Activated CD4-positive, CD25-positive, alpha-beta regulatory T cell treated with anti-CD3 and anti-CD28 coated beads, Interleukin-2, amount 50 U/mL, for 72 hours (primary cell): Measurements from ENCODE around the gene ATP6V0E2.

ENCODE experiments used
- DNase-seq: peaks from one replicate; pipeline ENCODE4 v3.0.0; 2021

Gene ATP6V0E2

DNA sequence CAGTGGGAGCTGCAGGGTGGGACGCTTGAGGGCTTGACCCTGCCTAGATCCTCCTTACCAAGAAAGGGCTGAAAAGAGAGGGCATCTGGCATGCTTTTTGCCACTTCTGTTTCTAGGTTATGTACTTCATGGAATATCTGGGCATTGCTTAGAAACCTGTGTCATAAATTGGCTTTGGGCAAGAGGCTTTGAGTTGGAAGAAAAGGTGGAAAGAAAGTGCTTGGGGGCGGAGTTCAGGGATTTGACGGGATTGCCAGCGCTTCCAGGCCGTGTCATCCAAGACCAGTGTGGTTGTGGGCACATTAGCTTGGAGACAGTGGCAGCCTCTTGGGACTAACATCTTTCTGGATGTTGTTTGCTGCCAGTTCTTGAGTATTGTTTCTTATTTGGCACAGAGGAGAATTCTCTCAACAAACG lies 34.8 kb upstream of the ATP6V0E2 start:
- DNase-seq = no peak

DNA sequence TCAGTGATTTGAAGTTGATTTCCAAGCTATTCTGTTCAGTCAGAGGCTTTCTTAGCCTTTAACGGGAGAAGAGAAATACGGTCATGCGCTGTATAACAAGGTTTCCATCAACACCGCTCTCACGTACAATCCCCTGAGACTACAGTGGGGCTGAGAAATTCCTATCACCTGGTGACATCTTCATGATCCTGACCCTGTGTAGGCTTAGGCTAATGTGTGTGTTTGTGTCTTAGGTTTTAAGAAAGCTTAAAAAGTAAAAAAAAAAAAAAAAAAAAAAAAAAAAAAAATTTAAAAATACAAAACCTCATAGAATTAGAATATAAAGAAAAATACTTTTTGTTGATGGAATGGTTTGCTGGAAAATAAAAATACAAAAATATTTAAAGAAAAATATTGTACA lies 33.8 kb upstream of the ATP6V0E2 start:
- DNase-seq = no peak

DNA sequence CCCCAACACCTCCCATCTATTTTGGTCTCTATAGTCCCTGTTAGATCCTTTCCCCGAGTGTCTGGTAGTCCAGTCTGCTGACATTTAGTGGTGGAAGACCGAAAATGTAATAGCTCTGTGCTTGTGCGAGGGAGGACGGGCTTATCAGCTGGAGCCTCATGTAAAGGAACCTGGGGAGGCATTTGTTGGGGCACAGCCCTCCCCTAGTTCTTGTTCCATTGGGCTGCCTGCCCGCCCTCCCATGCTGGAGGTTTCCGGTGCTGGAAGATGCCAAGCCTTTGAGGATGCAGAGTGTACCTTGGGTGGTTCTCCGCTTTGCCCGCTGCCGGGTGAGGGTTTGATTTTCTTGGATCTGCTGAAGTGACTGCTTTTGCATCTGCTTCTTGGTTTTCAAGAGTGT lies 30.2 kb upstream of the ATP6V0E2 start:
- DNase-seq = no peak

DNA sequence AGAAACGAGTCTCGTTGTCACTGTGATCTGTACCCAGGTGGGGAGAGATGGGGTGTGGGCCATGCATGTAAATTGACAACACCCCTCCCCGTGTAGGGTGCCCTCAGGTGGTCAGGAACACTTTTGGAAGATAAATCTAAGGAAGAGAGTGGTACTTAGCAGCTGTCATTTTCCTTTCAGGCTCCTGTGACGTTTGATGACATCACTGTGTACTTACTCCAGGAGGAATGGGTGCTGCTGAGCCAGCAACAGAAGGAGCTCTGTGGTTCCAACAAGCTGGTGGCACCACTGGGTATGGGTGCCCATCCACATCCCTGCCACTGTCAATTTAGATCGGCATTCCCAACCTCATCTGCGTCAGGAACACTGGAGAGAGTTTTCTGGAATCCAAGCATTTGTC lies 29.3 kb upstream of the ATP6V0E2 start:
- no peak for DNase-seq

DNA sequence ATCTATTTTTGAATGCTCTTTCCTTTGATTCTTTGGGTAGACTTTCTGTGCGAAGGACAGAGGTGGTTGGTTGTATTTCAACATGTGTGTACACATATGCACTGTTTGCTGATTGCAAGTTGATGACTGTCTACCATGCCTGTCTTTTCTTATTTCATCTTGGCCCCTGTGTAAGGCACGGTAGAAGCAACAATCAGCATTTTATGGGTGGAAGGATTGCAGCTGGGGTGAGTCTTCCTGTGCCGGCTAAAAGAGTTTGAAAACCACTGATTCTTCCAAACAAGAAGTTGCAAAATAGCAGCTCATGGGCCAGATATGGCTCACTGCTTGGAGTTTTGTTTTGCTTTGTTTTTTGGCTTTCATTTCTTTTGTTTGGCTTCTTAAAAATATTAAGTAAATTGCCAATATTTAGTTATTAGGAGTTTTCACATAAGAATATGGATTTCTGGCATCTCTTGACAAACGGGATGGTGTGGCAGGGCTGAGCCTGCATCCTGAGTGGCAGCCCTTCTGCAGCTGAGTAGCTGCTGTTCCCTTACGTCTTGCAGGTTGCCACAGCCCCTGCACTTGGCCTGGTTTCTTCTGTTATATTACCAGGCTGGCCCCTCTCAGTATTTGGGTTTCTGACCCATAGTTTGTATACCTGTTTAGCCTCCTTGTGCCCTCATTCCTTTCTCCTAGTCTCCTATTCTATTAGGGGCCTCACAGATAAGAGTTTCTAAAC lies 28.4 kb upstream of the ATP6V0E2 start:
- DNase-seq = no peak

DNA sequence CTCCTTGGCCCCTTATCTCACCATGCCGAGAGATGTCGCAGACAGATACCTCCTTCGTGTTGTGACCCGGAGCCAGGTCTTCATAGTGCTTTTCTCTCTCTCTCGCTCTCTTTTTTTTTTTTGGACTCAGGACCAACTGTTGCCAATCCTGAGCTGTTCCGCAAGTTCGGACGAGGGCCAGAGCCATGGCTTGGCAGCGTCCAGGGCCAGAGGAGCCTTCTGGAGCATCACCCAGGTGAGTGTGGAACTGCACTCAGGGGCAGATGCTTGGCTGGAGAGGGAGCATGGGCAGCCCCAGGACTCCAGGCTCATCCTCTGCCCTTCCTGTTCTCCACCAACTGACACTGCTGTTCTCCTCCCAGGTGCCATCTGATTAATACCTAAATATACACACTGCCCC lies 27.7 kb upstream of the ATP6V0E2 start:
- DNase-seq = no peak

DNA sequence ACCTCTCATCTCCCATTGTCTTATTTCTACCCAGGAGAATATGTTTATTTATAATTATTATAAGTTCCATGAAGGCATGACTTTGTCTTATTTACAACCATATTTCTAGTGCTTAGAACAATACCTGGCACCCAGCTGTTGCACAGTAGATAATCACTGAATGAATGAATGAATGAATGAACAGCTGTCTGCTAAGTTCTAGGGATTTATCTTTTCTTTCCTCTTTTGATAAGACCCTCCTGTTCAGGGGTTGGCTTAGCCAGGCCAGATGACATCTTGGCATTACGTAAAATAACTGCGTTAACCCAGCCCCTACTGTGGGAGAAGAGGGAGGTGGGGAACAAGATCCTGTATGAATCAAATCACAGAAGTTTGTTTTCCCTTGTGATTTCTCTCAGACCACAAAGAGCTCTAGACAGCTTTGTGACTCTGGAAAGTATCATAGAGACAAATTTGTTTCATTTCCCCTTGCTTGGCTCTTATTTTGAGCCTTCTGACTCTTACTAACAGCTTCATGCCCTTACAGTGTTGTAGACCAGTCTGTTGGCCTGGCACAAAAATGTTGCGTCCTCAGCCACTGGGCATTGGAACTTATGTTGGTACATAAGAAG lies 27.2 kb upstream of the ATP6V0E2 start:
- DNase-seq = no peak

- no peak for DNase-seq
Measured at GRCh38 chr7:149849174-149849573, 24.6 kb upstream of the ATP6V0E2 start.

DNA sequence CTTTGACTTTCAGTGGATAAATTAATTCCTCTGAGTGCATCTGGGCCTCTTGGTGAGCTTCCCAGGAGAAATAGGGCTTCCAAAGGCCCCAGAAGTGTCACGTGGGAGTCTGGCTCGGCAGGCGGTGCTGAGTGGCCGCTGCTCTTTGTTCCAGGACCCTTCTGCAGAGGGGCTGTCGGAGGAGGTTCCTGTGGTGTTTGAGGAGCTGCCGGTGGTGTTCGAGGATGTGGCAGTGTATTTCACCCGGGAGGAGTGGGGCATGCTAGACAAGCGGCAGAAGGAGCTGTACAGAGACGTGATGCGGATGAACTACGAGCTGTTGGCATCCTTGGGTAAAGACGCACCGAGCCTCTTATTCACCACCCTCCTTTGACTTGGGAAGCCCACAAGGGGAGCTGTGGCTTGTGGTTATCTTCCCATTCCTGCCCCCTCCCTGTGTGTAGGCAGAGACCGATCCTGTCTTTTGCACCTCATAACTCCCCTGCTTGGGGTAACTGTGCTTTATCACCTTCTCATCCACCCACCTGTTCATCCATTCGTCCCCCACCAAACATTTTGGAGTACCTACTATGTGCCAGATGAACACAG lies 23.7 kb upstream of the ATP6V0E2 start:
- DNase-seq = no peak

GRCh38 chr7:149850716-149851115 lies 23.1 kb upstream of the ATP6V0E2 start:
- no peak for DNase-seq

GRCh38 chr7:149851449-149851848 lies 22.3 kb upstream of the ATP6V0E2 start:
- no peak for DNase-seq

- DNase-seq = no peak
Measured at GRCh38 chr7:149853157-149853556, 20.6 kb upstream of the ATP6V0E2 start.

GRCh38 chr7:149854611-149855360 lies 19.0 kb upstream of the ATP6V0E2 start:
- DNase-seq = no peak

- DNase-seq = no peak
Measured at GRCh38 chr7:149855361-149856305, 18.1 kb upstream of the ATP6V0E2 start.

DNA sequence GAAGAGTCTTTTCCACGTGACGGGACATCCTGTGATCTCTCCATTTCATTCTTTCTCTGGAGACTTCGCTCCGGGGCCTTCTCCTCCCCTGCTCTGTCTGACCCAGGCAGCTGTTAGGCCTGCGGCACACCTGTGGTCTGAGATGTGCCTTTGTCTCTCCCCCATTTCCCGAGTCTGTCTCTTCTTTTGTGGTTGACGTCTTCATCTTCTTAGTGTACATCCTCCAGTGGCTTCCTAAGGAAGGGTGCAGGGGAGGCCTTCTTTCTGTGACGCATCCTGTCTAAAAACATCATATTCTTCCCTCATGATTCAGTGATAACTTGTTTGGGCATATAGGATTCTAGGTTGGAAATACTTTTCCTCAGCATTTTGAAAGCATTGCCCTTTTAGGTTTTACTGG lies 17.2 kb upstream of the ATP6V0E2 start:
- DNase-seq = no peak

GRCh38 chr7:149859369-149859768 lies 14.4 kb upstream of the ATP6V0E2 start:
- no peak for DNase-seq

GRCh38 chr7:149859876-149860275 lies 13.9 kb upstream of the ATP6V0E2 start:
- DNase-seq = no peak

GRCh38 chr7:149860821-149861727 lies 12.7 kb upstream of the ATP6V0E2 start:
- no peak for DNase-seq

- no peak for DNase-seq
Measured at GRCh38 chr7:149861728-149862045, 12.1 kb upstream of the ATP6V0E2 start.

DNA sequence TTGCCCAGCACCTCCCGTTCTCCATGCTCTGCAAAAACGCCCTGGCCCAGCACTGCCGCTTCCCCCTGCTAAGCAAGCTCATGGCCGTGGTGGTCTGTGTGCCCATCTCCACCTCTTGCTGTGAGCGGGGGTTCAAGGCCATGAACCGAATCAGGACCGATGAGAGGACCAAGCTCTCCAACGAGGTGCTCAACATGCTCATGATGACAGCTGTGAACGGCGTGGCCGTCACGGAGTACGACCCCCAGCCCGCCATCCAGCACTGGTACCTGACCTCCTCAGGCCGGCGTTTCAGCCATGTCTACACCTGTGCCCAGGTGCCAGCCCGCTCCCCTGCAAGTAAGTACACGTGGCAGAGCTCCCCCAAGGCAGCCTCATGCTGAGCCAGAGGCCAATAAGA lies 11.6 kb upstream of the ATP6V0E2 start:
- no peak for DNase-seq

- no peak for DNase-seq
Measured at GRCh38 chr7:149863500-149863899, 10.3 kb upstream of the ATP6V0E2 start.

GRCh38 chr7:149864023-149864422 lies 9.7 kb upstream of the ATP6V0E2 start:
- no peak for DNase-seq
